ENCODE results near the gene ZNF526.
A peak's percentile ranks its signal among the peaks of the same experiment; 100 is the strongest.

DNA sequence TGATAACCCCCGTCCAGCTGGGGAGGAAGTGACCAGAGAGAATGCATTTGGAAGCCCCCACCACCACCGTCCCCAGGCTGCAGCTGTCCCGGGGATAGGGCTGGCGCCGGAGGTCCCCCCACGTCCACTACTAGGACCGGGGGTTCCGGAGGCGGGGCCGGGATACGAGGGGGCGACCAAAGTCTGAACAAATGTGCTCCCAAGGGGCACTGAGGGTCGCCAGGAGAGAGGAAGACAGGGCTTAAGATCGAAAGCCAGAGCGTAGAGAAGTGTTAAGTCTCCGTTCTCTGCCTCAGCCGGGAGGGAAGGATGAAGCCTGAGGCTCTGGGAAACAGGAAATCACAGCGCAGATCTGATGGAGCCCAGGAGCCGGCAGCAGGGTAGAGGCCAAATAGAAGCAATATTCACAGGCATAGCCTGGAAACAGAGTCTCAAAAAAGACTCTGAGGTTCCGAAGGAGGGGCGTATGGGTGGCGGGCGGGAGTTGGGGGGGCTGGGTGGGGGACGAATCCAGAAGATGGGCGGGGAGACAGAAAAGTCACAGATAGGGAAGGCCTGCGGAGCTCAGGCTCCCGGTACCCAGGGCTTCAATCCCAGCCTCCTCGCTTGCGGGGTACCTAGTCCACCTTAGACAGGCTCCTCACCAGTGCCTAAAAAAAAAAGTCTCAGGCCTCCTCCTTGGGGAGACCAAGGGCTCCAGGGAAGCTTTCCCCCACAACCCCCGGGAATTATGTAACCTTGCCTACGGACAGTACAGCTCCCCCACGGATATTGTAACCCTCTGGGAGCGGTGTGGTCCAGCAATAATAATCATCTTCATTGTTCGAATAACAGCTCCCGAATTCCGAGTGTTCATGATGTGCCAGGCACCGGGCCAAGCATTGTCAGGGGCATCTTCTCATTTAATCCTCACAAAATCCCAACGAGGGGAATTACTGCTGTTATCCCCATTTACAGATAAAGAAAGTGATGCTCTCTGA is 35.9 kb downstream of the ZNF526 start:
- TF ChIP-seq CTCF (IDR thresholded peaks at IDR 0.05) = no peak
- TF ChIP-seq POLR2A (IDR thresholded peaks at IDR 0.05) = peak; percentile 25 to 54

Data from adrenal gland (tissue), 5 donors.